Activated naive CD4-positive, alpha-beta T cell treated with anti-CD3 and anti-CD28 coated beads, Interleukin-2, amount 50 U/mL, for 16 hours (primary cell): ENCODE measurements around the gene AHCYL1.

Experiments
- DNase-seq: peaks from one replicate; pipeline ENCODE4 v3.0.0-alpha.2; 2020

AHCYL1 gene

GRCh38 chr1:109977225-109977624 is 7.3 kb upstream of the AHCYL1 start:
- DNase-seq: no peak

GRCh38 chr1:109977657-109978378 is 6.7 kb upstream of the AHCYL1 start:
- DNase-seq: no peak

GRCh38 chr1:109978761-109979488 is 5.6 kb upstream of the AHCYL1 start:
- DNase-seq: no peak

GRCh38 chr1:109979489-109980091 is 5.0 kb upstream of the AHCYL1 start:
- DNase-seq: no peak

- DNase-seq: no peak
Measured at GRCh38 chr1:109980324-109981003, 4.1 kb upstream of the AHCYL1 start.

GRCh38 chr1:109981004-109981335 is 3.6 kb upstream of the AHCYL1 start:
- DNase-seq: no peak

GRCh38 chr1:109983380-109984189 is 980 bp upstream of the AHCYL1 start:
- no peak for DNase-seq

GRCh38 chr1:109984190-109984455 is 442 bp upstream of the AHCYL1 start:
- no peak for DNase-seq

GRCh38 chr1:109985247-109986053 is 885 bp downstream of the AHCYL1 start:
- no peak for DNase-seq

- no peak for DNase-seq
Measured at GRCh38 chr1:109986054-109986444, 1.5 kb downstream of the AHCYL1 start.

GRCh38 chr1:109988349-109988914 is 3.9 kb downstream of the AHCYL1 start:
- DNase-seq: no peak

- DNase-seq: no peak
Measured at GRCh38 chr1:109989506-109990301, 5.1 kb downstream of the AHCYL1 start.

GRCh38 chr1:109990302-109990653 is 5.7 kb downstream of the AHCYL1 start:
- DNase-seq: no peak

- DNase-seq: no peak
Measured at GRCh38 chr1:109991400-109991925, 6.9 kb downstream of the AHCYL1 start.

GRCh38 chr1:109993885-109994284 is 9.3 kb downstream of the AHCYL1 start:
- DNase-seq: no peak

- DNase-seq: no peak
Measured at GRCh38 chr1:109994654-109995053, 10.1 kb downstream of the AHCYL1 start.

GRCh38 chr1:109995536-109995935 is 11.0 kb downstream of the AHCYL1 start:
- no peak for DNase-seq

- DNase-seq: no peak
Measured at GRCh38 chr1:109996476-109996875, 11.9 kb downstream of the AHCYL1 start.

- no peak for DNase-seq
Measured at GRCh38 chr1:109997204-109997866, 12.8 kb downstream of the AHCYL1 start.

GRCh38 chr1:109997867-109998229 is 13.3 kb downstream of the AHCYL1 start:
- DNase-seq: no peak
